Measurements from ENCODE around the gene ERG. TPM values are rescaled to one million over a fixed set of nuclear protein-coding genes. Genes with fewer than 3 reads are reported as not detected.

ERG gene
- total RNA-seq, 1 experiment from 2014 or later: not detected

DNA sequence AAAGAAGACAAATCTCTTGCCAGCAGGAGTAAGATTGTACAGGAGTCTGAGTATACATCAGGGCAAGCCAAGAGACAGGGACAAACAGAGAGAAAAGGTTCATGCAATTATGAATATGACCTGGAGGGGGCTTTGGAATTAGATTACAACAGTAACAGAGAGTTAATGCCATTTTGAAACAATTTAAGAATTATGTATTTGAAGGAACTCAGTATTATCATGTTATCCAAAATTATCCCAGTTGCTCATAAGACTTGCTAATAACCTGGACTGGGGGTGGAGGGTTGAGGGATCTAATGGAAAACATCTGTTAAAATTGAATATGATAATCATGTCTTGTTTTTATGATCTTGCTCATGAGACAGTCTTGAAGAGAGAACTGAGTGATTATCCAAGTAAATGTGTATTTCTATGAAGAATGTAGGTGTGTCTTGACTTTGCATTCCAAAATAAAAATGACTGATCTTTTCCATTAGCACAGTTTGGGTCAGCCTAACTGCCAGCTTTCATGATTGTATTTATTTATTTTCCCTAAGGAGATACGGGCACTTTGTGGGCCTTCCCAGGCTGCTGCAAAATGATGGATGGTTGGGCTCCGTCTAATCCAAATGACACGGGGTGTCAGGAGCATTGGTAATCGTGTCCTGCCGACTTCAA lies 117.7 kb downstream of the ERG start:
- intact Hi-C loops (cut with micrococcal nuclease; ENCODE audit: unreplicated experiment): no loop called here
- Mint-ChIP-seq H3K4me3 (ENCODE audit: unreplicated experiment) (no peak overlapping the region), H3K36me3 (ENCODE audit: insufficient read depth, unreplicated experiment) (no peaks in the 10 kb centered on the region), H3K4me1 (ENCODE audit: low read depth, unreplicated experiment) (no peaks in the 10 kb centered on the region), H3K27me3 (ENCODE audit: insufficient read depth, unreplicated experiment) (peaks cover 4% of the 10 kb centered on the region), H3K27ac (ENCODE audit: unreplicated experiment) (no peak overlapping the region), H3K9me3 (ENCODE audit: unreplicated experiment) (no peaks in the 10 kb centered on the region)
- H3K4me1 ChIP-seq: peaks cover 5% of the 10 kb centered on the region
- TF ChIP-seq CTCF (IDR thresholded peaks at IDR 0.05; ENCODE audit: insufficient read depth in 1 of 2, low read depth in 1 of 2, low read length in 1 of 2, severe bottlenecking in 1 of 2, unreplicated experiment in 1 of 2): peak; percentile 7 to 11
- CTCF ChIA-PET: no interaction called here
- no TSS peak for BruUV-seq (replicated peaks)
- no peaks in the 10 kb centered on the region for H3K36me3 ChIP-seq (ENCODE audit: control insufficient read depth, insufficient read depth, low read length)
- H3K9me3 ChIP-seq: no peaks in the 10 kb centered on the region; the same call in 1 of the 2 replicates
- POLR2A ChIA-PET: no interaction called here
- no peaks in the 10 kb centered on the region; the same call in 1 of the 2 replicates for H3K27me3 ChIP-seq (replicated peaks; ENCODE audit: control insufficient read depth, insufficient read depth, low read length)
- DNase-seq: no peak
- no peak overlapping the region for H3K4me3 ChIP-seq (ENCODE audit: low read depth, low read length)

- CTCF ChIA-PET: no interaction called here
Observed at GRCh38 chr21:38379147-38379546, 119.1 kb downstream of the ERG start.

More at GRCh38 chr21:38379147-38379546, 119.1 kb downstream of the ERG start:
- POLR2A ChIA-PET: no interaction called here
- H3K36me3 Mint-ChIP-seq (ENCODE audit: insufficient read depth, unreplicated experiment): no peaks in the 10 kb centered on the region
- H3K27ac Mint-ChIP-seq (ENCODE audit: unreplicated experiment): no peak overlapping the region
- intact Hi-C loops (cut with micrococcal nuclease; ENCODE audit: unreplicated experiment): no loop called here
- H3K4me3 Mint-ChIP-seq (ENCODE audit: unreplicated experiment): no peak overlapping the region
- H3K27me3 Mint-ChIP-seq (ENCODE audit: insufficient read depth, unreplicated experiment): peaks cover 4% of the 10 kb centered on the region
- H3K4me1 ChIP-seq: peaks cover 2% of the 10 kb centered on the region
- no peak for DNase-seq
- H3K27me3 ChIP-seq (replicated peaks; ENCODE audit: control insufficient read depth, insufficient read depth, low read length): no peaks in the 10 kb centered on the region
- no peaks in the 10 kb centered on the region for H3K36me3 ChIP-seq (ENCODE audit: control insufficient read depth, insufficient read depth, low read length)
- no peaks in the 10 kb centered on the region for H3K9me3 Mint-ChIP-seq (ENCODE audit: unreplicated experiment)
- H3K4me1 Mint-ChIP-seq (ENCODE audit: low read depth, unreplicated experiment): no peaks in the 10 kb centered on the region
- TF ChIP-seq CTCF (IDR thresholded peaks at IDR 0.05; ENCODE audit: insufficient read depth in 1 of 2, low read depth in 1 of 2, low read length in 1 of 2, severe bottlenecking in 1 of 2, unreplicated experiment in 1 of 2): no peak
- no peaks in the 10 kb centered on the region; the same call in 1 of the 2 replicates for H3K9me3 ChIP-seq
- BruUV-seq (replicated peaks): no TSS peak
- H3K4me3 ChIP-seq (ENCODE audit: low read depth, low read length): no peak overlapping the region
